Activated naive CD4-positive, alpha-beta T cell treated with anti-CD3 and anti-CD28 coated beads, Interleukin-2, amount 50 U/mL, for 72 hours (primary cell): ENCODE measurements around the gene PPM1D. TPM values are rescaled to one million over a fixed set of nuclear protein-coding genes. Genes with fewer than 3 reads are reported as not detected.
"Not testable (repeated sequence)": the region's sequence is repeated elsewhere in the genome, so short reads cannot be mapped to it uniquely, and the experiment has no call there.

Source experiments
- ATAC-seq, 2 donors: fragments of 150-1000 bp; cut with Tn5 transposase; 2 replicates each; pipeline ENCODE4 v1.10.0; 2021; ENCODE audit warnings: mild to moderate bottlenecking in 2 of 2, moderate library complexity in 2 of 2
- DNase-seq, 2 donors: peaks; one replicate each; pipeline ENCODE4 v3.0.0; 2021 to 2022; ENCODE audit warnings: low spot score in 2 of 2
- H3K27ac Mint-ChIP-seq, 2 donors: one replicate each; pipeline ENCODE4 v1.8.0; 2022; ENCODE audit warnings: mild to moderate bottlenecking in 2 of 2, mixed read lengths in 2 of 2
- H3K36me3 Mint-ChIP-seq, 2 donors: one replicate each; pipeline ENCODE4 v1.8.0; 2022; ENCODE audit warnings: mixed read lengths in 2 of 2
- H3K9me3 Mint-ChIP-seq, 2 donors: one replicate each; pipeline ENCODE4 v1.8.0; 2022; ENCODE audit warnings: mixed read lengths in 2 of 2
- total RNA-seq, 2 donors: library from RNA; stranded (reverse); gene quantifications; one replicate each; pipeline ENCODE4 v1.2.3, GENCODE V29; 2022

The PPM1D gene
- total RNA-seq, 2 donors from 2014 or later, result 10.7 to 24.6 TPM

- ATAC-seq (no peak), DNase-seq (no peak)
- H3K36me3 Mint-ChIP-seq, result no peaks in the 10 kb centered on the region
- H3K9me3 Mint-ChIP-seq, result no peaks in the 10 kb centered on the region
- no peak overlapping the region for H3K27ac Mint-ChIP-seq
Measured at GRCh38 chr17:60585887-60586286, 14.1 kb upstream of the PPM1D start.

GRCh38 chr17:60586288-60586974 is 13.6 kb upstream of the PPM1D start:
- no peak for DNase-seq

GRCh38 chr17:60590070-60590469 is 9.9 kb upstream of the PPM1D start:
- ATAC-seq (no peak), DNase-seq (no peak)
- no peak overlapping the region for H3K27ac Mint-ChIP-seq
- H3K36me3 Mint-ChIP-seq, result no peaks in the 10 kb centered on the region
- no peaks in the 10 kb centered on the region for H3K9me3 Mint-ChIP-seq

More at GRCh38 chr17:60586288-60586974, 13.6 kb upstream of the PPM1D start:
- no peak overlapping the region for H3K27ac Mint-ChIP-seq
- no peaks in the 10 kb centered on the region for H3K36me3 Mint-ChIP-seq
- no peak for ATAC-seq
- H3K9me3 Mint-ChIP-seq, result no peaks in the 10 kb centered on the region

GRCh38 chr17:60592750-60593149 is 7.2 kb upstream of the PPM1D start:
- DNase-seq (no peak), ATAC-seq (no peak)
- no peak overlapping the region for H3K27ac Mint-ChIP-seq
- no peaks in the 10 kb centered on the region for H3K36me3 Mint-ChIP-seq
- no peaks in the 10 kb centered on the region for H3K9me3 Mint-ChIP-seq

GRCh38 chr17:60593441-60594036 is 6.5 kb upstream of the PPM1D start:
- DNase-seq, H3K27ac Mint-ChIP-seq, H3K9me3 Mint-ChIP-seq, H3K36me3 Mint-ChIP-seq, ATAC-seq: not testable (repeated sequence)

GRCh38 chr17:60594170-60594569 is 5.8 kb upstream of the PPM1D start:
- not testable (repeated sequence) for ATAC-seq, H3K9me3 Mint-ChIP-seq, DNase-seq, H3K36me3 Mint-ChIP-seq, H3K27ac Mint-ChIP-seq

GRCh38 chr17:60594734-60595133 is 5.3 kb upstream of the PPM1D start:
- ATAC-seq, result no peak

GRCh38 chr17:60597297-60597696 is 2.7 kb upstream of the PPM1D start:
- ATAC-seq, result no peak
- no peak for DNase-seq
- peaks cover 4 to 23% of the 10 kb centered on the region in 2 donors for H3K36me3 Mint-ChIP-seq
- H3K9me3 Mint-ChIP-seq, result no peaks in the 10 kb centered on the region
- H3K27ac Mint-ChIP-seq, result no peak overlapping the region

More at GRCh38 chr17:60594734-60595133, 5.3 kb upstream of the PPM1D start:
- H3K27ac Mint-ChIP-seq, result no peak overlapping the region
- no peaks in the 10 kb centered on the region for H3K9me3 Mint-ChIP-seq
- no peak for DNase-seq
- peaks cover 1 to 3% of the 10 kb centered on the region in 2 donors for H3K36me3 Mint-ChIP-seq

- H3K9me3 Mint-ChIP-seq, result no peaks in the 10 kb centered on the region
- peaks cover 9 to 23% of the 10 kb centered on the region in 2 donors for H3K36me3 Mint-ChIP-seq
- H3K27ac Mint-ChIP-seq, result no peak overlapping the region
- DNase-seq (no peak), ATAC-seq (no peak)
Measured at GRCh38 chr17:60598001-60598736, 1.8 kb upstream of the PPM1D start.

GRCh38 chr17:60599220-60599619 is 773 bp upstream of the PPM1D start:
- Mint-ChIP-seq H3K36me3 (peaks cover 9 to 23% of the 10 kb centered on the region in 2 donors), H3K9me3 (no peaks in the 10 kb centered on the region), H3K27ac (peak overlapping the region; percentile 91 to 96)
- DNase-seq (no peak), ATAC-seq (peak in 1 of 2 donors; percentile 16)

- Mint-ChIP-seq H3K36me3 (peaks cover 9 to 23% of the 10 kb centered on the region in 2 donors), H3K27ac (peak overlapping the region; percentile 58 to 91), H3K9me3 (no peaks in the 10 kb centered on the region)
- peak; percentile 3 to 44 for ATAC-seq
- peak; percentile 62 to 67 for DNase-seq
Measured at GRCh38 chr17:60600490-60601446, 775 bp downstream of the PPM1D start.

- peaks cover 9 to 23% of the 10 kb centered on the region in 2 donors for H3K36me3 Mint-ChIP-seq
- no peaks in the 10 kb centered on the region for H3K9me3 Mint-ChIP-seq
Measured at GRCh38 chr17:60601447-60602384, 1.7 kb downstream of the PPM1D start.

GRCh38 chr17:60602385-60602742 is 2.4 kb downstream of the PPM1D start:
- Mint-ChIP-seq H3K27ac (peak overlapping the region in 1 of 2 donors; percentile 91), H3K9me3 (no peaks in the 10 kb centered on the region), H3K36me3 (peaks cover 9 to 23% of the 10 kb centered on the region in 2 donors)
- ATAC-seq, result no peak
- no peak for DNase-seq

More at GRCh38 chr17:60601447-60602384, 1.7 kb downstream of the PPM1D start:
- H3K27ac Mint-ChIP-seq, result peak overlapping the region; percentile 58 to 91
- DNase-seq, result peak in 1 of 2 donors; percentile 64
- no peak for ATAC-seq

GRCh38 chr17:60602871-60603270 is 2.9 kb downstream of the PPM1D start:
- ATAC-seq (no peak), DNase-seq (no peak)
- Mint-ChIP-seq H3K9me3 (no peaks in the 10 kb centered on the region), H3K27ac (no peak overlapping the region), H3K36me3 (peaks cover 9 to 23% of the 10 kb centered on the region in 2 donors)

- not testable (repeated sequence) for H3K9me3 Mint-ChIP-seq, ATAC-seq, DNase-seq, H3K27ac Mint-ChIP-seq
- peaks cover 9 to 23% of the 10 kb centered on the region in 2 donors for H3K36me3 Mint-ChIP-seq
Measured at GRCh38 chr17:60603477-60603876, 3.5 kb downstream of the PPM1D start.
